Measurements from ENCODE around the gene NPC2.

- TF ChIP-seq SIN3A (IDR thresholded peaks at IDR 0.05; ENCODE audit: borderline replicate concordance, insufficient read depth, low read length) (no peak), POLR2AphosphoS5 (IDR thresholded peaks at IDR 0.05; ENCODE audit: low read depth, low read length) (no peak), TAF1 (IDR thresholded peaks at IDR 0.05; ENCODE audit: borderline replicate concordance, insufficient read depth, low read length) (no peak), FOXP2 (optimal IDR thresholded peaks at IDR 0.05; ENCODE audit: borderline replicate concordance, extremely low read depth, extremely low read length, insufficient read depth) (no peak)
- TF ChIP-seq, protein P1, sequence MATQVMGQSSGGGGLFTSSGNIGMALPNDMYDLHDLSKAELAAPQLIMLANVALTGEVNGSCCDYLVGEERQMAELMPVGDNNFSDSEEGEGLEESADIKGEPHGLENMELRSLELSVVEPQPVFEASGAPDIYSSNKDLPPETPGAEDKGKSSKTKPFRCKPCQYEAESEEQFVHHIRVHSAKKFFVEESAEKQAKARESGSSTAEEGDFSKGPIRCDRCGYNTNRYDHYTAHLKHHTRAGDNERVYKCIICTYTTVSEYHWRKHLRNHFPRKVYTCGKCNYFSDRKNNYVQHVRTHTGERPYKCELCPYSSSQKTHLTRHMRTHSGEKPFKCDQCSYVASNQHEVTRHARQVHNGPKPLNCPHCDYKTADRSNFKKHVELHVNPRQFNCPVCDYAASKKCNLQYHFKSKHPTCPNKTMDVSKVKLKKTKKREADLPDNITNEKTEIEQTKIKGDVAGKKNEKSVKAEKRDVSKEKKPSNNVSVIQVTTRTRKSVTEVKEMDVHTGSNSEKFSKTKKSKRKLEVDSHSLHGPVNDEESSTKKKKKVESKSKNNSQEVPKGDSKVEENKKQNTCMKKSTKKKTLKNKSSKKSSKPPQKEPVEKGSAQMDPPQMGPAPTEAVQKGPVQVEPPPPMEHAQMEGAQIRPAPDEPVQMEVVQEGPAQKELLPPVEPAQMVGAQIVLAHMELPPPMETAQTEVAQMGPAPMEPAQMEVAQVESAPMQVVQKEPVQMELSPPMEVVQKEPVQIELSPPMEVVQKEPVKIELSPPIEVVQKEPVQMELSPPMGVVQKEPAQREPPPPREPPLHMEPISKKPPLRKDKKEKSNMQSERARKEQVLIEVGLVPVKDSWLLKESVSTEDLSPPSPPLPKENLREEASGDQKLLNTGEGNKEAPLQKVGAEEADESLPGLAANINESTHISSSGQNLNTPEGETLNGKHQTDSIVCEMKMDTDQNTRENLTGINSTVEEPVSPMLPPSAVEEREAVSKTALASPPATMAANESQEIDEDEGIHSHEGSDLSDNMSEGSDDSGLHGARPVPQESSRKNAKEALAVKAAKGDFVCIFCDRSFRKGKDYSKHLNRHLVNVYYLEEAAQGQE (IDR thresholded peaks at IDR 0.05; ENCODE audit: insufficient read depth in 1 of 2, low read depth in 2 of 2, low read length in 2 of 2), result no peak
Observed at GRCh38 chr14:74483321-74483720, 9.8 kb downstream of the NPC2 start.
